ENCODE measurements around the gene CMTM7. TPM values are rescaled to one million over a fixed set of nuclear protein-coding genes. Genes with fewer than 3 reads are reported as not detected.

Gene CMTM7
- total and polyA plus RNA-seq, 2 of the 13 experiments (the other 11 are each of a cell fraction or from before 2014, with no cell fraction given) = 20.9 to 21.4 TPM

DNA sequence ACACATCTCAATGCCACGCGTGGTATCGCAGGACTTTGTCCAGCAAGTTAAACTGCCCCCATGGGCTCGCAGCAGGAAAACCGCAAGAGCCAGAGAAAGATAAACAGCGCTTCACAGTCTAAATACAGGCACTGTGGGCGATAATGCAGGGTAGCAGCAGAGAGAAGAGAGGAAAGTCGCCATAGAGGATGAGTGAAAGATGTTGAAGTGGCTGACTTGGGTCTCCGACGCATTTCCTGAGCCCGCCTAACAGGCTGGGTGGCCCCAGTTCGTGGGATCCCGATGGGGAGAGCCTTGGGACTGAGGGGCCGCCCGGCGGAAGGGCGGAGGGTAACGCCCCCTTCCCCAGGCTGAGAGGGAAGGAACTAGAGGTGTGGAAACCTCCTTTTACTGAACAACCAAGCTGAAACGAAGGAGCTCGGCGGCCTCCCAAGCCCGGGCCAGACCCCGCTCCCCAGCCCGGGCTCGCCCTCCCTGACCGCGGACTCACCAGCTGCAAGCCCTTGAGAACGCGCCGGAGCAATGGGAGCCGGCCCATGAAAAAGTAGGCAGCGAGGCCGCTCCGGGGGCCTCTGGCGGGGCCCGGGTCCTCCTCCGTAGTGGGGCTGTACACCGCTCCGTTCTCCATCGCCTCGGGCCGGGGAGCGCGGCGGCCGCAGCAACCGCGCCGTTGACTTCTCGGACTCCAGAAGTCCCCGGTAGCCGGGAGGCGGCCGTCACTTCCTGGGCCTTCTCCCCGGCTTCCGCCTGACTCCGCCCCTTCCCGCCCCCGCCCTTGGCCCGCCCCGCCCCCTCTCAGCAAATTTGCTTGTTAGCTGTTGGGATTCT lies 110.7 kb downstream of the CMTM7 start, which contains the start of gene CMTM6 (continued):
- TF ChIP-seq ZNF740 (CRISPR knock-in tag; IDR thresholded peaks at IDR 0.05) (no peak), IRX3 (CRISPR knock-in tag; IDR thresholded peaks at IDR 0.05; ENCODE audit: borderline replicate concordance, low read depth) (no peak), SRF (IDR thresholded peaks at IDR 0.05; ENCODE audit: low read depth, low read length) (no peak), YY1 (IDR thresholded peaks at IDR 0.05; ENCODE audit: insufficient read depth, insufficient replicate concordance, low read depth, low read length) (peak; percentile 45), ZNF564 (CRISPR knock-in tag; IDR thresholded peaks at IDR 0.05) (no peak), ZNF775 (CRISPR knock-in tag; IDR thresholded peaks at IDR 0.05; ENCODE audit: borderline replicate concordance) (no peak), NR2F2 (IDR thresholded peaks at IDR 0.05; ENCODE audit: borderline replicate concordance, low read depth) (no peak), NFE2 (CRISPR knock-in tag; IDR thresholded peaks at IDR 0.05) (no peak), MBNL3 (CRISPR knock-in tag; conservative IDR thresholded peaks at IDR 0.05) (no peak), ZNF850 (CRISPR knock-in tag; conservative IDR thresholded peaks at IDR 0.05) (no peak), IRF2 (CRISPR knock-in tag; IDR thresholded peaks at IDR 0.05) (peak; percentile 11; the same call in 1 of the 2 replicates), ZNF75D (CRISPR knock-in tag; IDR thresholded peaks at IDR 0.05; ENCODE audit: borderline replicate concordance) (no peak), ZNF674 (CRISPR knock-in tag; IDR thresholded peaks at IDR 0.05; ENCODE audit: low read depth) (no peak), SMC3 (IDR thresholded peaks at IDR 0.05; ENCODE audit: low read length) (no peak)
- TF ChIP-seq, protein P1, sequence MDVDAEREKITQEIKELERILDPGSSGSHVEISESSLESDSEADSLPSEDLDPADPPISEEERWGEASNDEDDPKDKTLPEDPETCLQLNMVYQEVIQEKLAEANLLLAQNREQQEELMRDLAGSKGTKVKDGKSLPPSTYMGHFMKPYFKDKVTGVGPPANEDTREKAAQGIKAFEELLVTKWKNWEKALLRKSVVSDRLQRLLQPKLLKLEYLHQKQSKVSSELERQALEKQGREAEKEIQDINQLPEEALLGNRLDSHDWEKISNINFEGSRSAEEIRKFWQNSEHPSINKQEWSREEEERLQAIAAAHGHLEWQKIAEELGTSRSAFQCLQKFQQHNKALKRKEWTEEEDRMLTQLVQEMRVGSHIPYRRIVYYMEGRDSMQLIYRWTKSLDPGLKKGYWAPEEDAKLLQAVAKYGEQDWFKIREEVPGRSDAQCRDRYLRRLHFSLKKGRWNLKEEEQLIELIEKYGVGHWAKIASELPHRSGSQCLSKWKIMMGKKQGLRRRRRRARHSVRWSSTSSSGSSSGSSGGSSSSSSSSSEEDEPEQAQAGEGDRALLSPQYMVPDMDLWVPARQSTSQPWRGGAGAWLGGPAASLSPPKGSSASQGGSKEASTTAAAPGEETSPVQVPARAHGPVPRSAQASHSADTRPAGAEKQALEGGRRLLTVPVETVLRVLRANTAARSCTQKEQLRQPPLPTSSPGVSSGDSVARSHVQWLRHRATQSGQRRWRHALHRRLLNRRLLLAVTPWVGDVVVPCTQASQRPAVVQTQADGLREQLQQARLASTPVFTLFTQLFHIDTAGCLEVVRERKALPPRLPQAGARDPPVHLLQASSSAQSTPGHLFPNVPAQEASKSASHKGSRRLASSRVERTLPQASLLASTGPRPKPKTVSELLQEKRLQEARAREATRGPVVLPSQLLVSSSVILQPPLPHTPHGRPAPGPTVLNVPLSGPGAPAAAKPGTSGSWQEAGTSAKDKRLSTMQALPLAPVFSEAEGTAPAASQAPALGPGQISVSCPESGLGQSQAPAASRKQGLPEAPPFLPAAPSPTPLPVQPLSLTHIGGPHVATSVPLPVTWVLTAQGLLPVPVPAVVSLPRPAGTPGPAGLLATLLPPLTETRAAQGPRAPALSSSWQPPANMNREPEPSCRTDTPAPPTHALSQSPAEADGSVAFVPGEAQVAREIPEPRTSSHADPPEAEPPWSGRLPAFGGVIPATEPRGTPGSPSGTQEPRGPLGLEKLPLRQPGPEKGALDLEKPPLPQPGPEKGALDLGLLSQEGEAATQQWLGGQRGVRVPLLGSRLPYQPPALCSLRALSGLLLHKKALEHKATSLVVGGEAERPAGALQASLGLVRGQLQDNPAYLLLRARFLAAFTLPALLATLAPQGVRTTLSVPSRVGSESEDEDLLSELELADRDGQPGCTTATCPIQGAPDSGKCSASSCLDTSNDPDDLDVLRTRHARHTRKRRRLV (CRISPR knock-in tag; IDR thresholded peaks at IDR 0.05) = peak; percentile 54; the same call in 1 of the 2 replicates
- TF ChIP-seq, protein P2, sequence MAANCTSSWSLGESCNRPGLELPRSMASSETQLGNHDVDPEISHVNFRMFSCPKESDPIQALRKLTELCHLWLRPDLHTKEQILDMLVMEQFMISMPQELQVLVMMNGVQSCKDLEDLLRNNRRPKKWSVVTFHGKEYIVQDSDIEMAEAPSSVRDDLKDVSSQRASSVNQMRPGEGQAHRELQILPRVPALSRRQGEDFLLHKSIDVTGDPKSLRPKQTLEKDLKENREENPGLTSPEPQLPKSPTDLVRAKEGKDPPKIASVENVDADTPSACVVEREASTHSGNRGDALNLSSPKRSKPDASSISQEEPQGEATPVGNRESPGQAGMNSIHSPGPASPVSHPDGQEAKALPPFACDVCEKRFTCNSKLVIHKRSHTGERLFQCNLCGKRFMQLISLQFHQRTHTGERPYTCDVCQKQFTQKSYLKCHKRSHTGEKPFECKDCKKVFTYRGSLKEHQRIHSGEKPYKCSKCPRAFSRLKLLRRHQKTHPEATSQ (CRISPR knock-in tag; IDR thresholded peaks at IDR 0.05; ENCODE audit: borderline replicate concordance) = no peak
- TF ChIP-seq, protein P3, sequence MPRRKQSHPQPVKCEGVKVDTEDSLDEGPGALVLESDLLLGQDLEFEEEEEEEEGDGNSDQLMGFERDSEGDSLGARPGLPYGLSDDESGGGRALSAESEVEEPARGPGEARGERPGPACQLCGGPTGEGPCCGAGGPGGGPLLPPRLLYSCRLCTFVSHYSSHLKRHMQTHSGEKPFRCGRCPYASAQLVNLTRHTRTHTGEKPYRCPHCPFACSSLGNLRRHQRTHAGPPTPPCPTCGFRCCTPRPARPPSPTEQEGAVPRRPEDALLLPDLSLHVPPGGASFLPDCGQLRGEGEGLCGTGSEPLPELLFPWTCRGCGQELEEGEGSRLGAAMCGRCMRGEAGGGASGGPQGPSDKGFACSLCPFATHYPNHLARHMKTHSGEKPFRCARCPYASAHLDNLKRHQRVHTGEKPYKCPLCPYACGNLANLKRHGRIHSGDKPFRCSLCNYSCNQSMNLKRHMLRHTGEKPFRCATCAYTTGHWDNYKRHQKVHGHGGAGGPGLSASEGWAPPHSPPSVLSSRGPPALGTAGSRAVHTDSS (CRISPR knock-in tag; conservative IDR thresholded peaks at IDR 0.05) = no peak
